GM18508 (cell line): ENCODE results near the gene PDE3B.
"Not testable (repeated sequence)": the region's sequence is repeated elsewhere in the genome, so short reads cannot be mapped to it uniquely, and the experiment has no call there.

Experiments
- ATAC-seq: cut with Tn5 transposase; IDR thresholded peaks from one replicate; pipeline ENCODE4 v1.9.1; 2021; ENCODE audit warnings: moderate number of reproducible peaks; ENCODE audit not compliant: insufficient read depth, unreplicated experiment

The PDE3B gene

GRCh38 chr11:14784230-14784629 lies 140.6 kb downstream of the PDE3B start:
- ATAC-seq: no peak

DNA sequence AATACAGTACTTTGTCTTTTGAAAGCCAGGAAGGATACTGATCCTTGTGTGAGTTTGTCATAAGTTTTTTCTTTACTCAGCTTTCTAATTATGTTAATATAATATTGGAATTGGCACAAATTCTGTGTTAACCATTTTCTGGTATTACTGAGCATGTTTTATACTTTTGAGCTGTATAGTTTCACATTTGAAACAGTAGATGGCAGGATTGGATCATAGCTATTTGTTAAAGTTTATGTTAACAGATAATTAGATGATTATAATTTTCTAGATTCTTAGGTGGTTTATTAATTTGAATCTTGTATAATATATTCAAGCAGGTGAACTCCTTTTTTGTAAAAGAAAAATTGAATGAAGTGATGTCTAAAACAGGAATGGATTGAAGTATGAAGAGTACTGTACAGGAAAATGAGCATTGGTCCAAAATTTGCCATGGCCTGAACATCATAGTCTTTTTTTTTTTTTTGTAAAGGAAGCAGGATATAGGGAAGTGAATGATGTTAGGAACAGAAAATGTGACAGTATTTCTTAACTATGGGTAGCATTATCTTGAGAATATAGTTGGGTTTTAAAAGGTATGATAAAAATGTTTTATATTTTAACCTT lies 146.4 kb downstream of the PDE3B start:
- no peak for ATAC-seq

- no peak for ATAC-seq
Measured at GRCh38 chr11:14793546-14793945, 149.9 kb downstream of the PDE3B start.

GRCh38 chr11:14796028-14796427 lies 152.4 kb downstream of the PDE3B start:
- not testable (repeated sequence) for ATAC-seq

GRCh38 chr11:14803846-14804245 lies 160.2 kb downstream of the PDE3B start:
- no peak for ATAC-seq

- no peak for ATAC-seq
Measured at GRCh38 chr11:14809466-14809865, 165.9 kb downstream of the PDE3B start.

- ATAC-seq: no peak
Measured at GRCh38 chr11:14812757-14813156, 169.2 kb downstream of the PDE3B start.

- no peak for ATAC-seq
Measured at GRCh38 chr11:14813516-14813915, 169.9 kb downstream of the PDE3B start.

DNA sequence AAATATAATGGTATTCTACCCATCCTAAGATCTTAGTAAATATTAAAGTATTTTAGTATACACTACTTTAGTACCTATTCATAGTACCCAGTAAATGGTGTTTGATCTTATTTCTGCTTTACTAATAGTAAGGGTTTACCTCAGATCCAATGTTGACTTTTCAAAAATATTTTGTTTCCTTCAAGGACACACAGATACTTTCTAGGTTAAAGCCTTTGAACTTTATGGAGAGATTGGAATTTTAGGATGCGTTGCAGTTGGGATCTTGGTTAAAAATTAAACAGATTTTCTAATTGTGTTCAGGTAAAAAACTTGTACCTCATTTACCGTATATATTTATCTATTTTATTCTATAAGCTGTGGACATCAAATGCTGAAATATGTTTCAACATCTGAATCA lies 175.2 kb downstream of the PDE3B start:
- ATAC-seq: no peak

- no peak for ATAC-seq
Measured at GRCh38 chr11:14819596-14819995, 176.0 kb downstream of the PDE3B start.

GRCh38 chr11:14821031-14821430 lies 177.4 kb downstream of the PDE3B start:
- no peak for ATAC-seq

DNA sequence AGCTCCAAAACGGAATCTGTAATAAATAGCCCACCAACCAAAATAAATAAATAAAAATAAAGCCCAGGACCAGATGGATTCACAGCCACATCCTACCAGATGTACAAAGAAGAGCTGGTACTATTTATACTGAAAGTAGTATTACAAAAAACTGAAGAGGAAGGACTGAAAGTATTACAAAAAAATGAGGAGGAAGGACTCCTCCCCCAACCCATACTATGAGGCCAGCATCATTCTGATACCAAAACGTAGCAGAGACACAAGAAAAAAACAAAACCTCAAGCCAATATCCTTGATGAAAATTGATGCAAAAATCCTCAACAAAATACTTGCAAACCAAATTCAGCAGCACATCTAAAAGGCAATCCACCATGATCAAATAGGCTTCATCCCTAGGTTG lies 183.0 kb downstream of the PDE3B start:
- no peak for ATAC-seq

DNA sequence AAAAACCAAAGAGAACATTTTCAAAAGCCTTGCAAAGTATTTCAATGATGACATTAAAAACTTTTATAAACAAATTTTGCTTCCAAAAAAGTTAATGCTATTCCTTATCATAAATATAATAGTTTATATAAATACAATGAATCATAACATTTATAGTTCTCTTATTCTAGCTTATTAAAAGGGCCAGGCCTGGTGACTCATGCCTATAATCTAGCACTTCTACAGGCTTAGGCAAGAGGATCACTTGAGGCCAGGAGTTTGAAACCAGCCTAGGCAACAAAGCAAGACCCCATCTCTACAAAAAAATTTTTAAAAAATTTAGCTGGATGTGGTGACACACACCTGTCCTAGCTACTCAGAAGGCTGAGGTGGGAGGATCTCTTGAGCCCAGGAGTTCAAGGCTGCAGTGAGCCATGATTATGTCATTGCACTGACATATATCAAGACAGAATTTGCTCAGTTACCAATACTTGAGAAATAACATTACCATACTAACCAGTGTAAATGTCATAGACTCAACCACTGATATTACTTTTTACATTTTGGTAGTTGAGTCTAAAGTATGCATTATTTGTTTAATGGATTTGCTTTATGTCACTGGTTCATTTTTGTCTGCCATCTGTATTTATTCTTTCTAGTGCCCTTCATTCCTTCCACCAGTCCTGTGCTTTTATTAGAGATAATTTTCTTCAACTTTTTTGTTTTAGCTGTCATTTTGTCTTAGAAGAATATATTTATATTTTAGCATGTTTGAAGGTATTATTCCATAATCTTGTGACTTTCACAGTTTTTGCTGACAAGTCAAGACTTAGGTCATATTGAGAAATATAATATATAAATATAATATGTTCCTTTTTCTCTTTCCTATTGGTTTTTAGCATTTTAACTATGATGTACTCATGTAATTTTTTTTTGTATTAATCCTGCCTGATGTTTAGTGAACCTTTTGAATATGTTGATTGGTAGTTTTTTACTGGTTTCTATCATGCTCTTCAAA lies 192.2 kb downstream of the PDE3B start:
- ATAC-seq: no peak

DNA sequence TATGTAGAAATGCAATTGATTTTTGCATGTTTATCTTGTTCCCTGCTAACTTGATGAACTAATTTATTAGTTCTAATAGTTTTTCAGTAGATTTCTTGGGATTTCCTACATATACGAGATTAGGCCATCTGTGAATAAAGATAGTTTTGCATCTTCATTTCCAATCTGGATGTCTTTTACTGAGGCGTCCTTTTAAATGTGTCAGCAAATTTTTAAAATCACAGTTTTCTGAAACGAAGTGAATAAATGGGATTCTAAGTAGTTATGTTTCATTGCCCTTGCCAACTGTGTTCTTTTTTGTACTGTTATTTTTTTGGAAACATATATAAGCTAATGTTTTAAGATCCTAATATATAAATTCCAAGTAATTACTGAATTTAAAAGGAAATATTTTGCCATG lies 198.4 kb downstream of the PDE3B start:
- ATAC-seq: no peak

DNA sequence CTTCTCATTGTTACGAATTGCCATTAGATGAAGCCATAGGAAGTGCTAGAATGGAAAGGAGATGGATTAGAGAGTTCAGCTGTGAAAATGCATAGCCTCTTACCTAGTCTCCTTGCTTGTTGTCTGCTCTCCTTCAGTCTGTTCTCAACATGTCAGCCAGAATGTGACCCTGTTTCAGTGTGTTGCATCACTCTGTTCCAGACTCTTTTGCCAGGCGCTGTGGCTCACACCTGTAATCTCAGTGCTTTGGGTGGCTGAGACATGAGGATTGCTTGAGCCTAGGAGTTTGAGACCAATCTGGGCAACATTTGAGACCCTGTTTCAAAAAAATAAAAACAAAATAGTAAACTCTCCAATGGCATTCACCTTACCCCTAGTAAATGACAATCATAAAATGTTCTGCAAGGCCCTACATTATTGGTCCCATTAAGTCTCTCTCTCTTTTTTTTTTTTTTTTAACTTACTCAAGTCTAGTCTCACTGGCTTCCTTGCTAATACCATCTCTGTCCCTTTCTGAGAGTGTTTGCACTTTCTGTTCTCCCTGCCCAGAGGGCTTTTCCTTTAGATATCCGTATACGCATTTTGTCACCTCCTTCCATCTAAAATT lies 209.1 kb downstream of the PDE3B start:
- no peak for ATAC-seq

DNA sequence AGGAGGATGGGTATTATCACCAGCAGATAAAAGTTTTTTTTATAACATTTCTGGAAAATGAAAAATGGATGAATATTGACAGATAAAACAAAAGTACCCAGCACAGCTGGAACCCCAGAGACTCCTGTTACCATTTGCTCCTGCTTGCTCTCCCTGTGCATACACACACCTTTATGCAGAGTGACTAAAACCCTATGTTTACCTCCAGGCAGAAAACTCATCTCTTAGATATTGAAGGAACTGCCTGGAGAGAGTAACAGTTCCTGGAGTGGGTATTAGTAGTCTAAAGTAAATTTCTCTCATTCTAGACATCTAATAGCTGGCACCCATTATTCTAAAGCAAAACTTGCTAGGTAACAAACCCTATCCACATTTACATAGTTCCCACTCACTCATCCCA lies 210.5 kb downstream of the PDE3B start:
- ATAC-seq: no peak

DNA sequence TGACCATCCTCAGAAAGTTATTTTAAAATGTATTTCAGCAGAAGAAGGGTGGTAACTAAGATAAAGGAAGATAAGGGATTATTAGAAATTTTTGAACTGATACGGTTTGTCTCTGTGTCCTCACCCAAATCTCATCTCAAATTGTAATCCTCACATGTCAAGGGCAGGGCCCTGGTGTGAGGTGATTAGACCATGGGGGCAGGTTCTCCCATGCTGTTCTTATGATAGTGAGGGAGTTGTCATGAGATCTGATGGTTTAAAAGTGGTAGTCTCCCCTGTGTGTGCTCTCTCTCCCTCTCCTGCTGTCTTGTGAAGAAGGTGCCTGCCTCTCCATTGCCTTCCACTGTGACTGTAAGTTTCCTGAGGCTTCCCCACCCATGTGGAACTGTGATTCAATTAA lies 212.3 kb downstream of the PDE3B start:
- ATAC-seq: no peak

DNA sequence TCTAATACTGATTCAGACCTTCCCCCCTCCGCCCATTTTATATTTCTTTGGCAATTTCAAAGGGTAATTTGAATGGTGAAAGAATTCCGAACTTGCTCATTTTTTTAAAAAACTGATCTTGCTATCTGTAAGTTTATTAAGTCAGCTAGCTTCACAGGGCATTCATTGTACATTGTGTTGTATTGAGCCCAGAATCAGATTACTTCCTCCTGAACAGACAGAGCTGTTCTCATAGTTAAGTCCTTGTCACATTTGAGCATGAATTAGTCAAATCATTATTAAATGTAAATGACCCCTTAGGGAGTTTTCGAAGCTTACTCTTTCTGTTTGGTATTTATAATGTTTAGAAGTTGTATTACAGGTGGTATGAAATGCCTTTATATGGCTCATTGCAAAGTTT lies 214.0 kb downstream of the PDE3B start:
- no peak for ATAC-seq

- ATAC-seq: no peak
Measured at GRCh38 chr11:14858404-14858803, 214.8 kb downstream of the PDE3B start.

DNA sequence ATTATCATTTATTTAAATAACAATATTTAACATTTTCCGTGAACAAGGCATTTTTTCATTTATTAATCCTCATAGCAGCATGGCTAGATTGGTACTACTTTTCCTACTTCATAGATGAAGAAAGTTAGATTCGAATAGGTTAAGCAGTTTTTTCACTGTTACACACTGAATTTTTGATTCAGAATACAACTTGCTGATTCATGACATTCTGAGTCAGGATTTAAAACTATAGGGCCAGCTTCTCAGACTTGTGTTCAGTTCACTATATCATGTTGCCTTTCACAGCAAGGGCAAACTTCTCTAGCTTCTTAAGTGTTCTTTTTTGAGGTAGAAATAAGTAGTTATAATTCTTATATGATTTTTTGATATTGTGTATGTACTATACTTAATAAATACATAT lies 216.9 kb downstream of the PDE3B start:
- ATAC-seq: no peak

DNA sequence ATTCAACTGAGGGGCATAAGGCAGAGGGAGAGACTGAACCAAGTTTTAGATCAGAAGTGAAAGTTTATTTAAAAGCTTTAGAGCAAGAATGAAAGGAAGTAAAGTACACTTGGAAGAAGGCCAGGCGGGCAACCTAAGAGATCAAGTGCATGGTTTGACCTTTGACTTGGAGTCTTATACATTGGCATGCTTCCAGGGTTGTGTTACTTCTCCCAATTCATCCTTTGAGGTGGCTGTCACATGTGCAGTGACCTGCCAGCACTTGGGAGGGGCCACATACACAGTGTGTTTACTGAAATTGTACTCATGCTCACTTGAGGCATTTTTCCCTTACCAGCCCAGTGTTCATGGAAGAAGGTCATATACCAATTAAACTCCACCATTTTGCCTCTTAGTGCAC lies 218.1 kb downstream of the PDE3B start:
- ATAC-seq: no peak
